DMS53 treated with DMSO at 0.1 percent for 48 hours (cell line): ENCODE measurements around the gene MCRIP1.
"Not testable (repeated sequence)": the region's sequence is repeated elsewhere in the genome, so short reads cannot be mapped to it uniquely, and the experiment has no call there.

Experiments used
- DNase-seq: peaks from one replicate; lab custom pipeline; 2025; ENCODE audit not compliant: unreplicated experiment; lab: John Stamatoyannopoulos, UW

MCRIP1 gene

DNA sequence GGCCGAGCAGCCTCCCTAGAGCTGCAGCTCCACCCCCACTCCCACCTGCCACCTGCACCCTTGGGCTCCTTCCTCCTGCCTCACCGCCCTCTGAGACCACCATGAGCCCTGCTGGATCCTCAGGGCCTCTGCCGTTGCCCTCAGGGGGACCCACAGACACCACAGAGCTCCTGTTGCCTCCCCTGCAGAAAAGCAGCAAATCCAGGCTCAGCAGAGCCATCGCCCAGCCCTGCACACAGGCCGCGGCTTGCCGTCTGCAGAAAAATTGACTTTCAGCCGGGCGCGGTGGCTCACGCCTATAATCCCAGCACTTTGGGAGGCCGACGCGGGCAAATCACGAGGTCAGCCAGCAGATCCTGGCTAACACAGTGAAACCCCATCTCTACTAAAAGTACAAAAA lies 8.8 kb upstream of the MCRIP1 start:
- DNase-seq: no peak

DNA sequence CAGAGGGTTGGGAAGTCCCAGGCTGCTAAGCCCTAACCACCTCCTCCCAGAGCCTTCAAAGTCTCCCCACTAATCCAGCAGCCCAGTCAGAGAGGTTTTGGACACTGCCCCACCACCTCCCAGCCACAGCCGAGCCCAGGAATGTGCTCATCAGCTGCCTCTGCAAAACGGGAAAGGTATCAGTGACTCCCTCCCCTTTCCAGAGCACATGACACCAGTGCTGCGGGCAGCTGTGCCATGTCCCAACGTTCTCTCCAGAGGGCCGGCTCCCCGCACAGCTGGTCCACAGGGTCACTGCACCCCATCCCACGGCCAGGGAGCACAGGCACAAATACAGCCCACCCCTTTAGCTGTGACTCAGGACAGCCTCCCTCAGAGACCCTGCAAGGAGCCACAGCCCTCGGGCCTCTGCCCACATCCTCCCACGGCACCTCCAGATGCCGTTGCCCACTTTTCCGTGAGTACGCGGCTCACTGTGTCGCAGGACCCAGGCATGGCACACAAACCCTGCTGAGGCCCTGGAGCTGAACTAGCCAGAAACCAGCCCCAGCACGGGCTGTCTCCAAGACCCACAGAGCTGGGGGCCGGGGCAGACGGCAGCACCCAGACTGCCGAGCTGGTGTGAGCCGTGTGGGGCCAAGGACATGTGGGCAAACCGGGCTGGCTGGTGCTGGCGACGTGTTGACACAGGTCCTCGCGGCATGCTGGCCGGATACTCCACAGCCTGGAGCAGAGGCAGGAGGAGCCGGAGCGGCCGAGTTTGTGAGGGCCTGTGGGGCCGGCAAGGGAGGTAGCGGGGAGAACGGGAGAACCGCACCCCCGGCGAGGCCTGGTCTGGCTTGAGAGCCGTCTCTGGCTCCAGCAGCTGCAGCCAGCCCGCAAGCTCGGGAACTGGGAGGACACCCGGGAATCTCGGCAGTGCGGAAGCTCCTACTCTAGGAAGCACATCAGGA lies 8.0 kb upstream of the MCRIP1 start:
- DNase-seq: no peak

DNA sequence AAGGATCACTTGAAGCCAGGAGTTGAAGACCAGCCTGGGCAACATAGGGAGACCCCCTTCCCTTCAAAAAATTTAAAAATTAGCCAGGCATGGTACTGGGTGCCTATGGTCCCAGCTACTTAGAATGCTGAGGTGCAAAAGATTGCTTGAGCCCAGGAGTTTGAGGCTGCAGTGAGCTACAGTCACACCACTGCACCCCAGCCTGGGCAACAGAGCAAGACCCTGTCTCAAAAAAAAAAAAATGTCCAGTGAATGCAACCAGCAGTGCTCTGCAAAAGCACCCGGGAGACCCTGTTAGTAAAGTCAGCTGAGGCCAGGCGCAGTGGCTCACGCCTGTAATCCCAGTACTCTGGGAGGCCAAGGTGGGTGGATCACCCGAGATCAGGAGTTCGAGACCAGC lies 7.0 kb upstream of the MCRIP1 start:
- DNase-seq: not testable (repeated sequence)

DNA sequence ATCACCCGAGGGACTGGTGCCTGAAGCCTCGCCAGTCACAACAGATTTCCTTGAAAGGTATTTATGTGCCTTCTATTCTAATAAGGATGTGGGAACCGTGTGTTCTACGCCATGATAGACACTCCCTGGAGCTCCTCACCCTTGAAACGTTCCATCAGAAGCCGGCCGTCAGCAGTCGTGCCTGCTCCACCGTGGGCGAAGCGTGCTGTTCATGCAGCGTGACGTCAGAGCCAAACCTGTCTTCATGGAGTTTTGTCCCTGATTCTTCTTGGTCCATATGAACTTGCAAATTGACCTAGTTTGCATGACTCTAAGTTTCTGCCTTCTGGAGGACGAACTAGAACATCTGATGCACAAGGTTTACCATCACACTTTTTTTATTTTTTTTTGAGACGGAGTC lies 6.2 kb upstream of the MCRIP1 start:
- DNase-seq: no peak

DNA sequence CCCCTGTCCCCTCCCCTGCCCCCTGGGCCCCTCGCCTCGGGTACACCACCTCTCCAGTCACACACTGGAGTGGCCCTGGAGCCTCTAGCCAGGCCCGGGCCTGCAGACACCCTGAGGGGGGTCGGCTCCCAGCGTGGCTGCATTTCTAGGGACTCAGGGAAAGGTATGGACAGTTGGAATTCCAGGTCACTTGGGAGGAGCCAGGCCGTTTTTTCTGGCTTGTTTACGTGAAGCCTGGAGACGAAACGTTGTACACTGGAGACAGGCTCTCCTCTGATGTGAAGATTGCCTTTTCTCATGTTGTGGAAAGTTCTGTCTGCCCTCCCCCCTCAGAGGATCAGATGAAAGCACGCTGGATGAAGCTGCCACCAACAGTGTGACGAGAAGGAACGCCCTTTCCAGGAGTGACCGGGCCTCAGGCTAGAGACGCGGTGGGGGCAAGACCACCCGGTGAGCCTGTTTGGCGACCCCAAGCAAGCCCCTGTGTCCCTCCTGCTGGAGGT lies 5.7 kb upstream of the MCRIP1 start:
- no peak for DNase-seq

DNA sequence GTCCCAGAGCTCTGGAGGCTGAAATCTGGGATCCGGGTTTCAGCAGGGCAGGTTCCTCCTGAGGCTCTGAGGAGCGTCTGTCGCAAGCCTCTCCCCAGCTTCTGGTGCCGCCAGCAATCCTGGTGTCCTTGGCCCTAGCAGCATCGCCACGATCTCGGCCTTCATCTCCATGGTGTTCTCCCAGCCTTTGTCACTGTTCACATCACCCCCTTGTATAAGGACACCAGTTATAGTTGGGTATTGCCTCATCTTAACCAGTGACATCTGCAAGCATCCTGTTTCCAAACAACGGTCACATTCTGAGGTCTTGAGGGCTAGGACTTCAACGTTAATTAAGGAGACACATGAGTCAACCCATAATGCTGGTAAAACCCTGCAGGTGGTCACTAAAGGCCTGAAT lies 4.5 kb upstream of the MCRIP1 start:
- no peak for DNase-seq

DNA sequence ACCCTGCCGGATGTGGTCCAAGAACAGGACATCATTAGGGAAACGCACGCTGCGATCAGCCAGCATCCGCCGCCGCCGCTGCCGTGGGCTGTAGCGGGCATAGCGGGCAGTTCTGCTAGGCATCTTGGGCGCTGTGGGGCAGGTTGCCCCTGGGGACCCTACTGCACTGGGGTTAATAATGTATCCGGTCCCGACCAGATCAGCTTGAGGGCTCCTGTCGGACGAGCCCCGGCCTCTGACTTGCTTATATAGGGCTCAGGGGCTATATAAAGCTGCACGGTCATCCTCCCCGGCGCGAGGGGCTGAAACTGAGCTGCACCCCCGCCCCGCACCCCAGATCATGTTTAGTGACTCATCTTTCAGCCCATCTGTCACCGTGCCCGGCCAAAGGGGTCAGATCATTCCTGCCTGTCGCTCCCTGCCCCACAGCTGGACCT lies 1.8 kb upstream of the MCRIP1 start, which contains the start of gene PPP1R27:
Gene PPP1R27 (minus strand): TSS at position 220 of the 437 bp plus-strand sequence. CDS start 97 bp downstream, at position 123.
- no peak for DNase-seq

DNA sequence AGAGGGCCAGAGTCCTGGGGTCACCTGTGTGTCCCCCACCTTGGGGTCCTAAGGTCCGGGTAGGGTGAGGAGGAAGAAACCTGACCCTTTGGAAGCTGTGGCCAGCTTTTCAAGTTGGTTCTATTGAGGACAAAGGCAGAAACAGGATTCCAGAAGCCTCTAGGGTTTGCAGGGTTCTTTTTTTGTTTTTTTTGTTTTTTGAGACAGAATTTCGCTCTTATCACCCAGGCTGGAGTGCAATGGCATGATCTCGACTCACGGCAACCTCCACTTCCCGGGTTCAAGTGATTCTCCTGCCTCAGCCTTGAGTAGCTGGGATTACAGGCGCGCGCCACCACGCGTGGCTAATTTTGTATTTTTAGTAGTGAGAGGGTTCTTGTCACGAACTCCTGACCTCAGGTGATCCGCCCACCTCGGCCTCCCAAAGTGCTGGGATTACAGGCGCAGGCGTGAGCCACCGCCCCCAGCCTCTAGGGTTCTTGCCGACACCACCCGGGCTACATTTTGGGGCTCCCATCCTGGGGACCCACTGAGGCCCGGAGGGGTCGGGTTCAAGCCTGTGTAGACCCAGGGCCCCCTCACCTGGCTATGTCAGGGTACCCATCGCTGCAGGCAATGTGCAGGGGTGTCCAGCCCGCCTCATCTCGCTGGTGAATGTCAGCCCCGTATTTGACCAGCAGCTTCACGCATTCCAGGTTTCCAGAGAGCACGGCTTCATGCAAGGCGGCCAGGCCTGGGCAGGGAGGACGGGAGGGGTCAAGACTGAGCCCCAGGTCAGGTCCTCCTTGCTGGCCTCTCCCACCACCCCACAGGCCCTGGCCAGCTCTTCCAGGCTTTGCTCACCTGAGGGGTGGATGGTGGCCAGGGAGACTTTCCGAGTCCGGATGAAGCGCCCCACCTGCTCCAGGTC lies 1.1 kb upstream of the MCRIP1 start:
- no peak for DNase-seq

DNA sequence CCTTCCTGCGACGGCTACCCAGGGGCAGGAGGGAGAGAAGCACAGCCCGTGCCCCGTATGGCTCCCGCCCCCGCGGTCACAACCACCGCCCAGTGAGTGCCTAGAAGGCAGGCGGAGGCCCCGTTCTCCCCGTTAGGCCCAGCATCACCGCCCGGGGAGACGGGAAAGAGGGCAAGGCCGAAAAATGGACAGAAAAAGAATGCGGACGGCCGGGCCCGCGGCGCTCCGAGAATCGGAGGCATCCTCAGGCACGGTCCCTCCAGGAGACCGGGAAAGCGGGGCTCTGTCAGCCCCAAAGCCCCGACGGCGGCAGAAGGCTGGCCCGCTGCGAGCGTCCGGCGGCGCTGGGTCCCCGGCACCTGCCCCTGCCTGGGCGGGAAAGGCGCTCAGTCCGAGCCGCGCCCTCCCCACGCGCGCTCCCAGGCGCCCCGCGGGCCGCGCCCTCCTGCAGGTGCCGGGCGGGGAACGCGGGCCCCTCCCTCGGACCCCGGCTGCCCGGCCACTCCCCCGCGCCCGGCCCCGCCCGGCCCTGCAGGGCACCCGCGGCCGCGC lies 407 bp downstream of the MCRIP1 start:
- no peak for DNase-seq

DNA sequence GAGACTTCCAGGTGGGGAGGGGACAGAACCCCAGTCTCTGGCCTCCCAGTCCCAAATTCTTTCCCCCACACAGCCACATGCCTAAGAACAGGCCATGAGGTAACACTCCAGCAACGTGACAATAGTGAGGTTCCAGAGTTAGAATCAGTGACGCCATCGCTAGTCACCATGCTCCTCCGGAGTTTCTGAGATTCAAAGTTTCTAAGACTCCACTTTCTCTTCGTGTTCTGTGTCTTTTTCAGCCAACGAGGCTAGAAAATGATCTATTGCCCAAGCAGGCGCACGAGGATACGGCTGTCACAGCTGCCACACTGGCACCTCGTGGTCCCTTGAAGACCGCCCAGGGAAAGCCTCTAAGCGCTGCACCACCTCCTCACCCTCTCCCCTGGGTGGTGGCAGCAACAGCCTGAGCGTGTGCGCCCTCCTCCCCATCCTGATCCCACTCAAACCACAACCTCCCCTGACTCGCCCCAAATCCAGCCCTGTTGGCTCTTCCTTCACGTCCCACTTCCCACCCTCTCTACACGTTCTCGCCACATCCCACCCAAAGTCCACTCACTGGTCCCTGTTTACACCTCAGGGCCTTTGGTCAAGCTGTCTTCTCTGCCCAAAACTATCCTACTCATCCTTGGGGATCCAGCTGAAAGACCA lies 1.0 kb downstream of the MCRIP1 start:
- no peak for DNase-seq

DNA sequence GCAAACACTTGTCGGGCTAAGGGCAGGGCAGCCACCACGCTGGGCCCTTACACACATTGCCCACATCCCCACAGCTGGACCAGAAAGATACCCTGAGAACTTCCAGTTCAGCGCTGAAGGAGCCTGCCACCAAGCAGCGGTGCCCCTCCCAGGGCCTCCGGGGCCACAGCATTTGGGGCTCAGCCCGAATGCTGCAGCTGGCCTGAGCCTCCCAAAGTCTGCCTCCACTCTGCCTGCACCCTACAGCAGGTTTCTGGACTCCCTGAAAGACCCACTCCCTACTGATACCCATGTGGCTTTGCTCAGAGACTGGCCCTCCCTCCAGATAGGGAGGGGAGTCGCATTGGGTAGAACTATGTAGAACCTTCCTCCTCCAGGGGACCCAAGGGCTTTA lies 1.5 kb downstream of the MCRIP1 start:
- no peak for DNase-seq

DNA sequence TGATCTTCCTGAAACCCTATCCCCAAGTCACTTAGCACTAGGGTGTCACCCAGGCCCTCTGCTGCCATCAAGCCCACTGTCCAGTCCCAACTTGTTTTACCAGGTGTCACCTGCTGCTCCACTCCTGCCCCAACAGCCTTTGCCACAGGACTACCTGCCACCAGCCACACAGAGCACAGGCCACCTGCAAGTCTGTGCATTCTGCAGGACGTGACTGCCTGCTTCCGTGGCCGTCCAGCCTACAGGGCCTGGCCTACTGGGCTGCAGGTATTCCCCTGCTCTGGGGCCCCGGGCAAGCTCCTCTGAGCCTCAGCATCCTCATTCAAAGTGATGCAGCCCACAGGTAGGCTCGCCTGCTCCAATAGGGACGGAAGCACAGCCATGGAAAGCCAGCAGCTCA lies 3.2 kb downstream of the MCRIP1 start:
- DNase-seq: no peak

DNA sequence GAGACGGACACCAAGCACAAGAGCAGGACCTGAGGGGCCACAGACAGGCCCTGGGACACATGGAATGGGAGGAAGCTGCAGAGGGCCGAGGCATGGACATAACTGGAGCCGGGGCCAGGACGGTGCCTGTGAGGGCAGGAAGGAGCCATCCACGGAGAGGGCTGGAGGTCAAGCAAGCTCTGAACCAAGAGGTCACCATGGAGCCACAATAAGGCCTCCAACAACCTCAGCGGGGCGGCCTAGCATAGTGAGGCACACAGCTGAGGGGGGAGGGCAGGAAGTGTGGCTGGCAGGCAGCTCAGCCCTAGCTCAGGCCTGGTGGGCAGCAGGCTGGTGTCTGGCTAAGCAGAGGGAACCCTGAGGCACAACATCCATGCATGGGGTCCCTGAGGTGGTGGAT lies 4.4 kb downstream of the MCRIP1 start:
- no peak for DNase-seq

DNA sequence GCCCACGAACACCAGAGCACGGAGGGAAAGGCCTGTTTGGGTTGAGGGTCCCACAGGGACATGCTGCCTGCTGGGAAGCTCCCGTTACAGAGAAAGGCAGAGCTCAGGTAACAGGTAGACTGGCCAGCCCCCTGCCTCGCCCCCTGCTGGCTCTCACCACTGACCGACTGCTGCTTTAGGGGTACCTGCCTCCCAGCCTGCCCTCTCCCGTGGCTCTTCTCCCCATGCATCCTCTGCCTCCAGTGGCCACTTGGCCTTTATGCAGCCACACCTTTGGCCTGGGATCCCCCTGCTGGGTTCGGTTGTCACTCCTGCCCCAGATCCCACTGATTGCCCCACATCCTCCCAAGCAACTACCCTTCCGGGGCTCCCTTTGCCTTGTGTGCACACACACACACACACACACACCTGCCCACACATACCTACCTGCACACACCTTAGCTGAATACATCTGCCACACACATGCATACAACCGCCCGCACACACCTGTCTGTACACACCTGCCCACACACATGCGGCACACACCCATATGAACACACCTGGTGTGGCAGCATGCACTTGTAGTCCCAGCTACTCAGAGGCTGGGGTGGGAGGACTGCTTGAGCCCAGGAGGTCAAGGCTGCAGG lies 7.1 kb downstream of the MCRIP1 start:
- DNase-seq: no peak

DNA sequence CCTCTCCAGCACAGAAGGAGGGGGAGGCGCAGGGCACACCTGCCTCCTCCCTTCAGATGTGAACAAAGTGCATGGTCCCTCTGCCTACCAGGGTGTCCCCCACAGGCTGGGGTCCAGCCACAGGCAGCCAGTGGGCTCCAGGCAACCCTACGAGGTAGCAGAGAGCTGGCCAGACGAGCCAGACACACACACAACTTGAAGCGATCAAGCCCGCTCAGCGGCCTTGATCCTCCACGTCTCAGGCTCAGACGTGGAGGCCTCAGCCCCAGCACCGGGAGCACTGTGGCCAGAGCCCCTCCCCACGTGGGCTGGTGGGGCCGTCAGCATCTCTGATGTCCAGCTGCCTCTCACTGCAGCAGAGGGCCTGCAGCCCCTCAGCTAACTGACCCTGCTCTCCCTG lies 8.5 kb downstream of the MCRIP1 start:
- no peak for DNase-seq

DNA sequence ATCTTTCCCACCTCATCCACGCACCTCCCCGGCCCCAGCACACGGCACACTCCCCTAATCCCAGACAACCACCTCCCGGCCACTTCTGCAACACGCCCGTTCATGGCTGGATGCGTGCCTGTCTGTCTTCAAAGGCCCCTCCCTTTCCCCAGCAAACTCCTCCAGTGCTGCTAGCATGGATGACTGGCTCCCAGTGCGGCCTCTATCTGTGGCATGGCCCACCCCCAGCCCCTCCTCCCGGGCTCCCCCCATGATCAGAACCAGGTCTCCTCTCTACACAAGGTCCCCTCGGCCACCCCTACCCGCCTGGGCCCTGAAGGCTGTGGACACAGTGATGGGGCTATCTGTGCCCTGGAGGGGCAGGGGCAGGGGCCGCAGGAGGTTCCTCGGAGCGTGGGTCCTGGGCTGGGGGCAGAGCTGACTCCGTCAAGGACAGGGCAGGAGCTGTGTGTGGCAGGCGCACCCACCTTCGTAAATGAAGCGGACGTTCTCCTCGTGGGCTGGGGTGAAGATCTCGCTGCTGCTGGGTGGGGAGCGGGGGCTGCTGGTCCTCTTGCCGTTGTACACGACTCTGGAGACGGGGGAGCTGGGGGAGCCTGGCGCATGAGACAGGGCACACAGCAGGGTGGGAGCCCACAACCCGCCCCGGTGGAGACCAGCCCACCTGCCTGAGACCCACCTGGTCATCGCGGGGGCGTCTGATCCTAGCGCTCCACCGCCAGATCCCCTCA lies 9.1 kb downstream of the MCRIP1 start:
- no peak for DNase-seq

DNA sequence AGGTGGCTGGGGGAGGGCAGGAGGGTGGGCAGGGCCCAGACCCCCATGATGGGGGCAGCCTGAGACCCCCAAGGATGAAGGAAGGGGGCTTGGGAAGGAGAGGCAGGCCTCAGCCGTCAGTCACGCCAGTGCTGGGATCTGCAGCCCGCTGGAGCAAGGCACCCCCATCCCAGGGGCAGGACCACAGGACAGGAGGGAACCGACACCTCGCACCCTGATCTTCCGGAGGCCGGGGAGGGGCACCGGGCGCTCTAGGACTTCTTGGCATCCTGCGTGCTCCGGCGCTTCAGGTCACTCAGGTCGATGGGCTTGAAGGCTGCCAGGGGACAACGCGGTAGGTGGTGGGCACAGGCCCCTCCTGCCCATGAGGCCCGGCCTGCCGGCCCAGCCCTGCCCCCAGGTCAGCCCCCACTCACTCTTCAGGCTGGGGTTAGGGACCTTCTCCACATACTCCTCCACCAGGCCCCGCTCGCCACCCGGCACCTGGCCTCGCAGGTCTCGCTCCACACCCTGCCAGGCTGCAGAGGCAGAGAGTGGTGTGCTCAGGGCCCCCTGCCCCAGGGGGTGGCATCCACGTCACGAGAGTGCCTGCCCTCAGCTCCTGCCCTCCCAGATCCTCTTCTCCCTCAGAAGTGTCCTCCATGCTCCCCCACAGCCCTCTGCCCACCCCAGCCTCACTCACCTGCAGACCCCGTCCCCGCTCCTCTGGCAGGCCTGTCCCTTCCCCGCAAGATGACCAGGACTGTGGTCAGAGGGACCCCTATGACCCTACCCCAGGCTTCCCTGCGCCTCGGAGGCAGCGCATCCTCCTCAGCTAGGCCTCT lies 9.9 kb downstream of the MCRIP1 start:
- DNase-seq: no peak

DNA sequence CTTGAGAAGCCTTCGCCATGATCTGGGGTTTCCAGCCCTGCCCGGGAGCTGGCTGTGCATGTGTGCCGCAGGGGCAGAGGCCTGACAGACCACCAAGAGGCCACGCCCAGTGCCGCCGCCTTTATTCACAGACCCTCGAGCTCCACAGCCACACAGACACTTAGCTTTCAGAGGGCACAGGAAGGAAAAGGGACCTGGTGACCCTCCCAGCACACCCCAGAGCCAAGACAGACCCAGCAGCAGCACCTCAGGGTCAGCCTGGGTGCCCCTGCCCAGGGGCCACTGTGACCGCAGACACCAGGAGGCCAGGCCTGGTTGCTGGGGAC lies 10.8 kb downstream of the MCRIP1 start:
- DNase-seq: no peak
